SKM-1 treated with dmso at 0.1 percent for 144 hours (cell line): ENCODE data around the gene PNMA1.
A peak's percentile ranks its signal among the peaks of the same experiment; 100 is the strongest.

ENCODE experiments used
- DNase-seq: peaks from one replicate; lab custom pipeline; 2025; ENCODE audit not compliant: unreplicated experiment; lab: John Stamatoyannopoulos, UW

The PNMA1 gene

DNA sequence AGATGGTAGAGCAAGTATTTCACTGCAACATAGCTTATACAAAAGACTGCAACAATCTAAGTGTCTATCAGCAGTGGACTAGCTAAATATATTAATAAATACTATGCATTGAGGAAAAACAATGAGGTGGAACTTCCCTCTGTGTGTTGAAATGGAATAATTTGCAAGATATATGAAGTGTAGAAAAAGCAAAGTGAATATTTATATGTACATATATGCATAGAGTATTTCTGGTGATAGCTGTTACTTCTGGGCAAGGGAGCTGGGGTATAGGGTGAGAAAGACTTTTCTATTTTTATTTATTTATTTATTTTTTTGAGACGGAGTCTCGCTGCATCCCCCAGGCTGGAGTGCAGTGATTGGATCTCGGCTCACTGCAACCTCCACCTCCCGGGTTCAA is 35.5 kb downstream of the PNMA1 start:
- DNase-seq, result no peak

DNA sequence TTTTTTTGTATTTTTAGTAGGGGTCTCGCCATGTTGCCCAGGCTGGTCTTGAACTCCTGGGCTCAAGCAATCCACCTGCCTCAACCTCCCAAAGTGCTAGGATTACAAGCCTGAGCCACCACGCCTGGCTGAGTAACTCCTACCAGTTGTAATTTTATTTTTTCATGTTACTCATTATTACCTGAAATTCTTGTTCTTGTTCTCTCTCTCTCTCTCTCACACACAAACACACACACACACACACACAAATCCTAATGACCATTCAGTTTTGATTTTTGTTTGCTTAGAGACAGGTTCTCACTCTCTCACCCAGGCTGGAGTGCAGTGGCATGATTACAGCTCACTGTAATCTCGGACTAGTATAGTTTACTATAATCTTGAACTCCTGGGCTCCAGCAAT is 39.2 kb downstream of the PNMA1 start:
- DNase-seq, result no peak

DNA sequence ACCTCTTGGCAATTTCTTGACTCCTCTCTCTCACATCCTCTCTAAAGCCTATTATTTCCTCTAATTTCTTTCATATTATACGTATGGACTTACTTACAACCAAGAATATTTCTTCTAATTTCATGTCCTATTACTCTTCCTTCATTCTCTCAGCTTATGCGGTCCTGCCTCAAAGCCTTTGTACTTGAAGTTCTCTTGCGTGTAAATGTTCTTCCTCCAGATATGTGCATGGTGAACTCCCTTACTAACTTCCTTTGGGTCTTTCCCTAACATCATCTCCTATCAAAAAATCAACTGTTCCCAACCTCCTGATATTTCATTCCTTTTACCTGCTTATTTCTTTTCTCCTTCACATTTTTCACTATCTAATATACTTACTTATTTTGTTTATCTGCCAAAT is 46.3 kb downstream of the PNMA1 start:
- no peak for DNase-seq

GRCh38 chr14:73666583-73666982 is 47.6 kb downstream of the PNMA1 start:
- no peak for DNase-seq

- DNase-seq, result no peak
Observed at GRCh38 chr14:73665130-73665529, 49.1 kb downstream of the PNMA1 start.

DNA sequence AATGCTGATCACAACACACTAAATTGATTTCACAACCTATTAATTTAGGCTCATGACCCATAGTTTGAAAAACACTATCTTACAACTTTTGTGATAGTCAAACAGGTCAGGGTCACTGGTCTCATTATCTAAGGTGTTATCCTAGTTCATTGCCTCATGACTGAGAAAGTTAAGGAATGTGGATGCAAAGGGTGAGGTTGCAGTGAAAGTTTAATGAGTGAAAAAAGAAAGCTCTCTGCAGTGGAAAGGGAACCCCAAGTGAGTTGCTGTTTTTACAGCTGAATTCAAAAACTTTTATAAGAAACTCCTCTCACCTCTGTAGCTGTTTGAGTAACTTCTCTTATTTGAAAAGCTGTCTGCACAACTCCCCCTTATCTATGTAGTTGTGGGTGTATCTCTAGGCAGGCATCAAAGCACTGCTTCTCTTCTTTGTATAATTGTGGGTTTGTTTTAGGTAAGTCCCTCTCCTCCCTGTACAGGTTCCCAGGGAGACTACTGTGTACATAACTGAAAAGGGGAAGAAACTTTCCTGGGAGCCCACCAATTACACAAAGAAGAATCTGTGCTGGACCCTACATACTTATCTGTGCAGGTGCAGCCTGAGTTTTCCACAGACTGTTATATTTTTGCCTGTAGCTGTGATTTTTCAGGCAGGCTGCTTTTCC is 50.5 kb downstream of the PNMA1 start:
- DNase-seq, result no peak

GRCh38 chr14:73662487-73662943 is 51.7 kb downstream of the PNMA1 start:
- DNase-seq, result peak; percentile 1

DNA sequence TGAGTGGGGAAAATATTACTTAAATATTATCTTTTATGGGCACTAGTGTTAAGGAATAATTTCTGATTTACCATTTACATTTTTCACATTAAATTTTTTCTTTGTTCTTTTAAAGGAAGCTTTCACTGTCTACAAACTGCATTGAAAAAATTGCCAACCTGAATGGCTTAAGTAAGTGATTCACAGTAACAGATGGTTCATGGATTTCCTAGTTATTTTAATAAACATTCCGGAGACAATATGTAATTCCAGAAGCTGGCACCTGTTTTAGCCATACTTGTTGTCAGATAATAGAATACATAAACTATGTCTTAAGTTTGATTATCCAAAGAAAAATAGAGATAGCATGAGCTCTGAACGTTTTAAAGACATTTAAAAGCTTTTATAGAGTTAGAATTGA is 52.3 kb downstream of the PNMA1 start:
- no peak for DNase-seq
